Mammary epithelial cell (primary cell): ENCODE results near the gene MYO7B.

Experiments used
- CTCF ChIP-seq, 2 donors: IDR thresholded peaks in 1 of 2; conservative IDR thresholded peaks in 1 of 2; 2 replicates each; pipeline ENCODE4 v1.5.1; 2011 to 2012; ENCODE audit warnings: inconsistent platforms in 2 of 2, low read length in 2 of 2, mild to moderate bottlenecking in 2 of 2, control low read depth in 1 of 2, low read depth in 1 of 2; ENCODE audit not compliant: insufficient read depth in 1 of 2; ENCODE audit errors: extremely low read depth in 1 of 2
- EZH2 ChIP-seq: IDR thresholded peaks from 2 replicates; pipeline ENCODE4 v1.6.1; 2012; ENCODE audit warnings: low read length, inconsistent platforms, borderline replicate concordance

DNA sequence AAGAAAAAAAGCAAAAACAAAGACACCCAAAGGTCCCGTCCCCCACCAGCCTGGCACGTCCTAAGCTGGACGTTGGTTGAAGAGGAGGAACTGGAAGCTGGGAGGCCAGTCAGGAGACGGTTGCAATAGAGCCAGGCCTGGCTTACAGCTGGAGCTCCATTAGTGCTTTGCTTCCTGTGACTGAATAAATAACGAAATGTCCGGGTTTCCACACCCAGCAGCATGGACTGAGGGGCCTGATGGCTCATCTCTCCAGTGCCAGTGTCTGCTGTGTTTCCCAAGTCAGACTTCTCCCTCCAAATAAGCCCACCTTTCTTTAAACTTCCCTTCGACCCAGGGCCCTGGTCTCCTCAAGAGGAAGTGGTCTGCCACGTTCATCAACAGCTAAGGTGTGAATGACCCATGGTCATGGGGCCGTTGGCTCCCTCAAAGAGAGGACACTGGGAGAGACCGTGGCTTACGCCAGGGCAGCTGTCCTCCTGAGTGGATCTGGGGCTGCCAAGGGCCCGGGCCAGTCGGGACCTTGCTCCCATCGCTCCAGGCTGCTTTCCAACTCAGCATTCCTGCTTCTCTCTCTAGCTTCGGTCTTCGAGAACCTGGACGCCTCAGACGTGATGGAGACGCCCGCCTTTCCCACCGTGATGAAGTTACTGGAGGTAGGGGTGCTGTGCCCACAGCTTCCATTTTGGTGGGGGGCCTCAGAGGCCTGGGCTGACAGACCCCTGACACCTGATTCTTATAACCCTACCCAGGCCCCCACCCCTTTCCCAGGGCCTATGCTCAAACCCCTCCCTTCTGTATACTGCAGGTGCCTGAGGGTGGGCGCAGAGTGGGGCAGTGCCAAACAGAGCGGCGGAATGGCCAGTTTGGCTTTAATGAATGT lies 44.9 kb downstream of the MYO7B start:
- TF ChIP-seq CTCF (conservative IDR thresholded peaks at IDR 0.05 in 1 of 2, IDR thresholded peaks at IDR 0.05 in 1 of 2; ENCODE audit: extremely low read depth in 1 of 2, insufficient read depth in 1 of 2, low read depth in 1 of 2, low read length in 2 of 2) = no peak
- TF ChIP-seq EZH2 = no peak
